H9 (cell line): ENCODE results near the gene TTLL13. TPM values are rescaled to one million over a fixed set of nuclear protein-coding genes. Genes with fewer than 3 reads are reported as not detected.

Source experiments
- DNase-seq: peaks from one replicate; pipeline ENCODE4 v3.0.0-alpha.2; 2017
- H2AFZ ChIP-seq: one replicate; pipeline ENCODE4 v1.6.1; 2013; ENCODE audit warnings: mild to moderate bottlenecking, low read length, control low read depth, moderate library complexity
- H2AK5ac ChIP-seq: 2 replicates; pipeline ENCODE4 v1.6.1; 2013; ENCODE audit warnings: low read length, control low read depth, mixed read lengths; ENCODE audit not compliant: insufficient read length
- H2BK120ac ChIP-seq: one replicate; pipeline ENCODE4 v1.6.1; 2013; ENCODE audit warnings: low read depth, mild to moderate bottlenecking, low read length, control low read depth, inconsistent platforms; ENCODE audit not compliant: poor library complexity, severe bottlenecking
- H2BK12ac ChIP-seq: 2 replicates; pipeline ENCODE4 v1.6.1; 2013; ENCODE audit warnings: low read length, control low read depth, mixed read lengths, low read depth; ENCODE audit not compliant: insufficient read length
- H2BK15ac ChIP-seq: 2 replicates; pipeline ENCODE4 v1.6.1; 2013; ENCODE audit warnings: low read depth, low read length, control low read depth
- H2BK20ac ChIP-seq: one replicate; pipeline ENCODE4 v1.6.1; 2013; ENCODE audit warnings: low read depth, mild to moderate bottlenecking, low read length, control low read depth, inconsistent platforms; ENCODE audit not compliant: poor library complexity, severe bottlenecking
- H2BK5ac ChIP-seq: 2 replicates; pipeline ENCODE4 v1.6.1; 2013; ENCODE audit warnings: low read length, control low read depth, mixed read lengths; ENCODE audit not compliant: insufficient read length
- H3K14ac ChIP-seq: 2 replicates; pipeline ENCODE4 v1.6.1; 2013; ENCODE audit warnings: low read length, control low read depth; ENCODE audit not compliant: insufficient read depth
- H3K18ac ChIP-seq: 2 replicates; pipeline ENCODE4 v1.6.1; 2013; ENCODE audit warnings: low read depth, mild to moderate bottlenecking, mixed read lengths, low read length, control low read depth; ENCODE audit not compliant: insufficient read length
- H3K23ac ChIP-seq: 2 replicates; pipeline ENCODE4 v1.6.1; 2013; ENCODE audit warnings: low read length, control low read depth, mixed read lengths, low read depth; ENCODE audit not compliant: insufficient read length
- H3K23me2 ChIP-seq: 2 replicates; pipeline ENCODE4 v1.6.1; 2013; ENCODE audit warnings: low read depth, mild to moderate bottlenecking, mixed read lengths, low read length, control low read depth; ENCODE audit not compliant: insufficient read length, poor library complexity, severe bottlenecking
- H3K27ac ChIP-seq: 2 replicates; pipeline ENCODE4 v1.5.1; 2013; ENCODE audit warnings: low read length, control low read depth, mixed read lengths, low read depth; ENCODE audit not compliant: insufficient read length
- H3K27me3 ChIP-seq: 2 replicates; pipeline ENCODE4 v1.6.1; 2013; ENCODE audit warnings: low read length, control low read depth, inconsistent platforms; ENCODE audit not compliant: insufficient read depth
- H3K4ac ChIP-seq: 2 replicates; pipeline ENCODE4 v1.6.1; 2013; ENCODE audit warnings: low read depth, mild to moderate bottlenecking, control low read depth, inconsistent platforms, low read length, moderate library complexity
- H3K4me1 ChIP-seq: 2 replicates; pipeline ENCODE4 v1.6.1; 2013; ENCODE audit warnings: low read length, control low read depth, inconsistent platforms; ENCODE audit not compliant: insufficient read depth
- H3K4me2 ChIP-seq: 2 replicates; pipeline ENCODE4 v1.6.1; 2013; ENCODE audit warnings: low read length, control low read depth, mixed read lengths; ENCODE audit not compliant: insufficient read length, insufficient read depth
- H3K56ac ChIP-seq: 2 replicates; pipeline ENCODE4 v1.6.1; 2013; ENCODE audit warnings: low read depth, mild to moderate bottlenecking, mixed read lengths, low read length, control low read depth; ENCODE audit not compliant: insufficient read length
- H3K79me1 ChIP-seq: 2 replicates; pipeline ENCODE4 v1.6.1; 2013; ENCODE audit warnings: low read depth, mild to moderate bottlenecking, moderate library complexity, low read length, control low read depth, inconsistent platforms; ENCODE audit not compliant: insufficient read depth, poor library complexity, severe bottlenecking
- H3K79me2 ChIP-seq: 2 replicates; pipeline ENCODE4 v1.6.1; 2013; ENCODE audit warnings: low read length, control low read depth, inconsistent platforms; ENCODE audit not compliant: insufficient read depth
- H3K9ac ChIP-seq: 2 replicates; pipeline ENCODE4 v1.6.1; 2013; ENCODE audit warnings: low read length, control low read depth, mixed read lengths; ENCODE audit not compliant: insufficient read length; ENCODE audit errors: extremely low read depth
- H3K9me3 ChIP-seq: one replicate; pipeline ENCODE4 v1.6.1; 2013; ENCODE audit warnings: low read depth, low read length, inconsistent platforms; ENCODE audit not compliant: control insufficient read depth
- H3T11ph ChIP-seq: one replicate; pipeline ENCODE4 v1.6.1; 2013; ENCODE audit warnings: mild to moderate bottlenecking, low read length, control low read depth, inconsistent platforms
- H4K20me1 ChIP-seq: one replicate; pipeline ENCODE4 v1.6.1; 2013; ENCODE audit not compliant: control insufficient read depth, insufficient read length, insufficient read depth
- H4K5ac ChIP-seq: 2 replicates; pipeline ENCODE4 v1.6.1; 2013; ENCODE audit warnings: low read depth, mild to moderate bottlenecking, mixed read lengths, low read length, control low read depth; ENCODE audit not compliant: insufficient read length
- H4K8ac ChIP-seq: replicated peaks from 2 replicates; pipeline ENCODE4 v1.6.1; 2013; ENCODE audit warnings: low read length, control low read depth, mixed read lengths, low read depth; ENCODE audit not compliant: insufficient read length
- H4K91ac ChIP-seq: 2 replicates; pipeline ENCODE4 v1.6.1; 2013; ENCODE audit warnings: low read depth, mild to moderate bottlenecking, moderate library complexity, mixed read lengths, low read length, control low read depth; ENCODE audit not compliant: insufficient read length
- H3K27ac Mint-ChIP-seq, 3 experiments: 2 replicates in 2 of 3; 3 replicates in 1 of 3; pipeline ENCODE4 v1.8.0; 2020 to 2021; ENCODE audit warnings: mixed read lengths in 3 of 3, mild to moderate bottlenecking in 1 of 3, moderate library complexity in 1 of 3
- H3K27me3 Mint-ChIP-seq: 2 replicates; pipeline ENCODE4 v1.8.0; 2021; ENCODE audit warnings: low read depth, mild to moderate bottlenecking, moderate library complexity, mixed read lengths
- H3K36me3 Mint-ChIP-seq, 3 experiments: 2 replicates in 2 of 3; 3 replicates in 1 of 3; pipeline ENCODE4 v1.8.0; 2020 to 2021; ENCODE audit warnings: low read depth in 3 of 3, mixed read lengths in 3 of 3; ENCODE audit not compliant: insufficient read depth in 1 of 3
- H3K4me1 Mint-ChIP-seq, 2 experiments: 2 replicates each; pipeline ENCODE4 v1.8.0; 2020; ENCODE audit warnings: mixed read lengths in 2 of 2
- H3K4me3 Mint-ChIP-seq, 2 experiments: 2 replicates in 1 of 2; 3 replicates in 1 of 2; pipeline ENCODE4 v1.8.0; 2020 to 2021; ENCODE audit warnings: mild to moderate bottlenecking in 2 of 2, mixed read lengths in 2 of 2, moderate library complexity in 1 of 2
- H3K9me3 Mint-ChIP-seq, 2 experiments: 2 replicates in 1 of 2; 3 replicates in 1 of 2; pipeline ENCODE4 v1.8.0; 2020; ENCODE audit warnings: mild to moderate bottlenecking in 2 of 2, mixed read lengths in 2 of 2, moderate library complexity in 1 of 2
- WGBS: extraction: QIAGEN DNeasy Blood & Tissue Kit; methylation state at CpG from one replicate; pipeline ENCODE4 v1.1.7; 2013; ENCODE audit warnings: missing lambda C conversion rate, low lambda C conversion rate, mixed read lengths; ENCODE audit not compliant: insufficient read length; ENCODE audit errors: extremely low coverage; 5-methylcytosine and 5-hydroxymethylcytosine counted together
- total RNA-seq: library from RNA; stranded (reverse); gene quantifications from 2 replicates; pipeline ENCODE4 v1.2.1, GENCODE V29; 2021
- TF ChIP-seq, protein P1 (sequence below): fragments of 200-600 bp; sonication (generic); conservative IDR thresholded peaks from 3 replicates; pipeline ENCODE4 v1.8.0; 2021; ENCODE audit warnings: antibody characterized with exemption, mild to moderate bottlenecking

Gene TTLL13
- total RNA-seq, 1 experiment from 2014 or later, result not detected

DNA sequence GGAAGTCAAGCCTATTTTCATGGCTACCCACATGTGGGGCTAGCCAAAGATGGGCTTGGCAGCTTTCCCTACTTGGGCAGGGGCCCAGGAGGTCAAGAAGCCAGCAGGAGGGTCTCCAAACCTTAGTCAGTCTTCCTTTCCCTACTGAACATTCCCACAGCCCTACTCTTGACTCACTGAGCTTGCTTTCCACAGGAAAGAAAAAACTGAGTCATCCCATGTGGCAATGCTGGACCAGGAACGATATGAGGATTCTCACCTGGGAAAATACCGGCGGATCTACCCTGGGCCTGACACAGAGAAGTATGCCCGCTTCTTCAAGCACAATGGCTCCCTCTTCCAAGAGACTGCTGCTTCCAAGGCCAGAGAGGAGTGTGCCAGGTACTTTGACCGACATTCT is 12.5 kb downstream of the TTLL13 start:
- no peak overlapping the region for H4K91ac ChIP-seq
- no peak overlapping the region for H3K18ac ChIP-seq
- H3K56ac ChIP-seq, result no peak overlapping the region
- TF ChIP-seq, protein P1, sequence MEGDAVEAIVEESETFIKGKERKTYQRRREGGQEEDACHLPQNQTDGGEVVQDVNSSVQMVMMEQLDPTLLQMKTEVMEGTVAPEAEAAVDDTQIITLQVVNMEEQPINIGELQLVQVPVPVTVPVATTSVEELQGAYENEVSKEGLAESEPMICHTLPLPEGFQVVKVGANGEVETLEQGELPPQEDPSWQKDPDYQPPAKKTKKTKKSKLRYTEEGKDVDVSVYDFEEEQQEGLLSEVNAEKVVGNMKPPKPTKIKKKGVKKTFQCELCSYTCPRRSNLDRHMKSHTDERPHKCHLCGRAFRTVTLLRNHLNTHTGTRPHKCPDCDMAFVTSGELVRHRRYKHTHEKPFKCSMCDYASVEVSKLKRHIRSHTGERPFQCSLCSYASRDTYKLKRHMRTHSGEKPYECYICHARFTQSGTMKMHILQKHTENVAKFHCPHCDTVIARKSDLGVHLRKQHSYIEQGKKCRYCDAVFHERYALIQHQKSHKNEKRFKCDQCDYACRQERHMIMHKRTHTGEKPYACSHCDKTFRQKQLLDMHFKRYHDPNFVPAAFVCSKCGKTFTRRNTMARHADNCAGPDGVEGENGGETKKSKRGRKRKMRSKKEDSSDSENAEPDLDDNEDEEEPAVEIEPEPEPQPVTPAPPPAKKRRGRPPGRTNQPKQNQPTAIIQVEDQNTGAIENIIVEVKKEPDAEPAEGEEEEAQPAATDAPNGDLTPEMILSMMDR, result no peak
- no peaks in the 10 kb centered on the region; the same call in 1 of the 2 replicates for H3K27me3 ChIP-seq
- H3K14ac ChIP-seq, result no peak overlapping the region
- peaks cover 8% of the 10 kb centered on the region for H3K23me2 ChIP-seq
- H2BK12ac ChIP-seq, result no peak overlapping the region
- H2BK20ac ChIP-seq, result no peak overlapping the region
- no peak overlapping the region for H2AK5ac ChIP-seq
- H3K4me2 ChIP-seq, result no peak overlapping the region
- no peak overlapping the region for H3T11ph ChIP-seq
- no peaks in the 10 kb centered on the region for H3K4me1 ChIP-seq
- Mint-ChIP-seq H3K9me3 (no peaks in the 10 kb centered on the region), H3K4me3 (no peak overlapping the region), H3K36me3 (peaks cover 0 to 3% (median 3%) of the 10 kb centered on the region in 3 experiments; a peak in 3 of 7 replicates), H3K27me3 (no peaks in the 10 kb centered on the region; the same call in 1 of the 2 replicates), H3K27ac (no peak overlapping the region), H3K4me1 (peaks cover 12 to 17% of the 10 kb centered on the region in 2 experiments)
- H3K9ac ChIP-seq, result no peak overlapping the region
- no peak overlapping the region for H2BK5ac ChIP-seq
- H3K4ac ChIP-seq, result no peak overlapping the region
- H3K9me3 ChIP-seq, result no peaks in the 10 kb centered on the region
- H4K5ac ChIP-seq, result no peak overlapping the region
- H2BK120ac ChIP-seq, result no peak overlapping the region
- H3K79me1 ChIP-seq, result no peaks in the 10 kb centered on the region
- H3K27ac ChIP-seq, result no peak overlapping the region
- H3K23ac ChIP-seq, result no peak overlapping the region
- no peak for DNase-seq
- H4K20me1 ChIP-seq, result no peaks in the 10 kb centered on the region
- peaks cover 5% of the 10 kb centered on the region; the same call in 1 of the 2 replicates for H3K79me2 ChIP-seq
- H2BK15ac ChIP-seq, result no peak overlapping the region
- no peak overlapping the region for H4K8ac ChIP-seq
- no CpG with 5 or more reads among the region's 5 CpGs for WGBS
- no peak overlapping the region for H2AFZ ChIP-seq
